B cell (primary cell): ENCODE measurements around the gene SPOP. TPM values are rescaled to one million over a fixed set of nuclear protein-coding genes. Genes with fewer than 3 reads are reported as not detected.

Source experiments
- ATAC-seq: fragments of 200-7000 bp; cut with Tn5 transposase; one replicate; pipeline ENCODE4 v1.10.0; 2021; ENCODE audit warnings: low read depth, mild to moderate bottlenecking, moderate number of reproducible peaks, moderate library complexity
- CTCF ChIA-PET: fragments of 350-600 bp; sonication (Branson Sonifier 250); formaldehyde crosslinking; loops from one replicate; lab custom pipeline; 2021; ENCODE audit warnings: antibody characterized with exemption, inconsistent platforms; lab: Charles Lee
- POLR2A ChIA-PET: fragments of 350-600 bp; sonication (Branson Sonifier 250); formaldehyde crosslinking; loops from one replicate; lab custom pipeline; 2021; ENCODE audit warnings: antibody characterized with exemption; lab: Charles Lee
- DNase-seq: peaks from one replicate; pipeline ENCODE4 v3.0.0; 2013
- H2AFZ ChIP-seq: 2 replicates; pipeline ENCODE4 v1.6.1; 2012; ENCODE audit warnings: mild to moderate bottlenecking, low read depth, low read length; ENCODE audit not compliant: insufficient read depth, poor library complexity, severe bottlenecking
- H3K27ac ChIP-seq, 2 donors: 1 replicate in 1 of 2; 2 replicates in 1 of 2; pipeline ENCODE4 v1.5.1; 2012 to 2013; ENCODE audit warnings: low read length in 2 of 2, mild to moderate bottlenecking in 2 of 2, moderate library complexity in 1 of 2
- H3K27me3 ChIP-seq, 4 experiments: fragments of 200-600 bp in 1 of 4; sonication (generic) in 1 of 4; replicated peaks in 1 of 4; 1 replicate in 2 of 4; 2 replicates in 2 of 4; pipeline versions ENCODE4 v1.6.1 to v1.7.0; 2013 to 2016; ENCODE audit warnings: low read length in 3 of 4, mild to moderate bottlenecking in 2 of 4, mixed read lengths in 1 of 4, moderate library complexity in 1 of 4; ENCODE audit not compliant: insufficient read depth in 4 of 4, control insufficient read depth in 3 of 4; ENCODE audit errors: control extremely low read depth in 1 of 4
- H3K36me3 ChIP-seq, 2 experiments: replicated peaks in 1 of 2; 1 replicate in 1 of 2; 2 replicates in 1 of 2; pipeline versions ENCODE4 v1.6.1 to v1.7.1; 2013; ENCODE audit warnings: low read length in 1 of 2; ENCODE audit not compliant: insufficient read depth in 2 of 2, control insufficient read depth in 1 of 2; ENCODE audit errors: control extremely low read depth in 1 of 2, extremely low read depth in 1 of 2
- H3K4me1 ChIP-seq, 2 donors: fragments of 200-600 bp in 1 of 2; sonication (generic) in 1 of 2; 1 replicate in 1 of 2; 2 replicates in 1 of 2; pipeline versions ENCODE4 v1.5.1 to v1.6.1; 2013 to 2017; ENCODE audit warnings: low read length in 2 of 2; ENCODE audit not compliant: control insufficient read depth in 2 of 2, insufficient read depth in 2 of 2
- H3K4me2 ChIP-seq: replicated peaks from 2 replicates; pipeline ENCODE3; 2012; ENCODE audit warnings: mild to moderate bottlenecking, low read depth, low read length; ENCODE audit not compliant: poor library complexity, severe bottlenecking
- H3K4me3 ChIP-seq, 5 experiments: fragments of 200-600 bp in 1 of 5; sonication (generic) in 1 of 5; 1 replicate in 3 of 5; 2 replicates in 2 of 5; pipeline versions ENCODE4 v1.5.1 to v1.7.0; 2011 to 2016; ENCODE audit warnings: low read length in 4 of 5, mild to moderate bottlenecking in 4 of 5, low read depth in 2 of 5, control low read depth in 1 of 5, moderate library complexity in 1 of 5; ENCODE audit not compliant: insufficient read depth in 1 of 5; ENCODE audit errors: control extremely low read depth in 1 of 5, extremely low read depth in 1 of 5
- H3K79me2 ChIP-seq: fragments of 200-600 bp; sonication (generic); one replicate; pipeline ENCODE4 v1.6.0; 2016; ENCODE audit warnings: low read length; ENCODE audit not compliant: control insufficient read depth, insufficient read depth
- H3K9ac ChIP-seq: fragments of 200-600 bp; sonication (generic); 2 replicates; pipeline ENCODE4 v1.6.1; 2017; ENCODE audit warnings: mild to moderate bottlenecking, low read length, moderate library complexity
- H3K9me3 ChIP-seq, 3 donors: one replicate each; pipeline versions ENCODE4 v1.6.1 to v1.7.1; 2013; ENCODE audit warnings: low read length in 2 of 3; ENCODE audit not compliant: control insufficient read depth in 2 of 3, insufficient read depth in 1 of 3; ENCODE audit errors: control extremely low read depth in 1 of 3
- H4K20me1 ChIP-seq: 2 replicates; pipeline ENCODE4 v1.6.0; 2012; ENCODE audit warnings: mild to moderate bottlenecking, low read length; ENCODE audit not compliant: insufficient read depth, control insufficient read depth, poor library complexity, severe bottlenecking
- H3K27ac Mint-ChIP-seq: one replicate; pipeline ENCODE4 v1.8.0; 2021; ENCODE audit warnings: mixed read lengths
- H3K27me3 Mint-ChIP-seq: one replicate; pipeline ENCODE4 v1.8.0; 2021; ENCODE audit warnings: mixed read lengths
- H3K4me1 Mint-ChIP-seq: one replicate; pipeline ENCODE4 v1.8.0; 2021; ENCODE audit warnings: mixed read lengths
- H3K4me3 Mint-ChIP-seq: one replicate; pipeline ENCODE4 v1.8.0; 2021; ENCODE audit warnings: mixed read lengths
- H3K9me3 Mint-ChIP-seq: one replicate; pipeline ENCODE4 v1.8.0; 2022; ENCODE audit warnings: mixed read lengths; ENCODE audit not compliant: insufficient read depth
- EZH2 ChIP-seq: IDR thresholded peaks from 2 replicates; pipeline ENCODE4 v1.6.1; 2012; ENCODE audit warnings: borderline replicate concordance, low read depth, mild to moderate bottlenecking, moderate library complexity, low read length; ENCODE audit not compliant: insufficient read depth, poor library complexity, severe bottlenecking
- WGBS: methylation state at CpG from one replicate; pipeline ENCODE4 v1.1.5; 2013; ENCODE audit warnings: missing lambda C conversion rate; ENCODE audit not compliant: insufficient coverage; 5-methylcytosine and 5-hydroxymethylcytosine counted together
- intact Hi-C: fragments of 100-400 bp; cut with micrococcal nuclease; formaldehyde crosslinking; loops from one replicate; pipeline ENCODE4 v1.10.0; 2022
- polyA minus RNA-seq: library from RNA; depleted of rRNA, polyadenylated mRNA; stranded (reverse); fragments of >200 nt; gene quantifications from 2 replicates; pipeline ENCODE4 v1.2.3, GENCODE V29; 2012
- polyA plus RNA-seq: library from polyadenylated mRNA; depleted of rRNA; stranded (reverse); fragments of >200 nt; gene quantifications from 2 replicates; pipeline ENCODE4 v1.2.3, GENCODE V29; 2012
- total RNA-seq, 2 donors: library from RNA; stranded (reverse); fragments of 120-200 nt in 1 of 2; gene quantifications; 1 replicate in 1 of 2; 2 replicates in 1 of 2; pipeline versions ENCODE4 v1.2.3 to v1.2.4, GENCODE V29; 2013 to 2022
- TF ChIP-seq, protein P1 (sequence below): fragments of 200-600 bp; IDR thresholded peaks from one replicate; pipeline ENCODE4 v1.8.0; 2022; ENCODE audit warnings: antibody characterized with exemption, mild to moderate bottlenecking

Gene SPOP
- total RNA-seq (72.1 and 79.2 TPM in 2 replicates), polyA plus RNA-seq (27.0 and 50.5 TPM in 2 replicates), polyA minus RNA-seq (61.7 and 72.6 TPM in 2 replicates)
- 89.1 TPM for total RNA-seq (2013)

DNA sequence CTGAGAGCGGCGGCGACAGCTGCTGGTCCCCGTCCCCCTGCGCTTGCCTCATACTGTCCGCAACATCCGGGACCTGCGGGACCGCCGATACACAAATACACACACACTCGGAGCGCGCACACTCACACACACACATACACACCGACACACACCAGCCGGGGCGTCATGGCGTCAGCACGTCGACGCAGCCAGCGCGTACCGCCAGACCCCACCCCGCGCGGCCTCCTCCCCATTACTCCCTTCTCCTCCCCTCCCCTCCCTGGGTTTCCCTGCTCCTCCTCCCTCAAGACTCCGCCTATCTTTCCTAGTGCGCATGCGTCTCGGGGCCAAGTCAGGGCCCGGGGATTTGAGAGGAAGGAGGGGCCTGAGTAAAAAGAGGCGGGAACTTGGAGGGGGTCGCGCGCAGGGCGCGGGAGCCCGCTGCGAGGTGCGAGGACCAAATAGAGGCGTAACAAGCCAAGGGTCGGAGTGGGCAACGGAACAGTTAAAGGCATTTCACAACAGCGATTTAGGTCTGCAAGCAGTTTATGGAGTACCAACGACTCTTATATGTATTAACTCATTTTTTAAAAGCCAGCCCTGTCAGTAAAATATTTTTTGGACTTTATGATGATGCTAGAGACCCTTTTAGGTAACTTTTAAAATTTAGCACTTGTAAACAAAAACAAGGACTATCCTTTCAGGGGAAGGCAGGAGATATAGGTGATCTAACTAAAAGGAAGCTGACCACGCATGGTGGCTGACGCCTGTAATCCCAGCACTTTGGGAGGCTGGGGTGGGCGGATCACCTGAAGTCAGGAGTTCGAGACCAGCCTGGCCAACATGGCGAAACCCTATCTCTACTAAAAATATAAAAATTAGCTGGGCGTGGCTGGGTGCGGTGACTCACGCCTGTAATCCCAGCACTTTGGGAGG, at the start of gene SPOP:
TSS of gene SPOP (minus strand) at position 165 of the 915 bp plus-strand sequence. CDS start 55,287 bp downstream, outside the sequence.
- TF ChIP-seq, protein P1, sequence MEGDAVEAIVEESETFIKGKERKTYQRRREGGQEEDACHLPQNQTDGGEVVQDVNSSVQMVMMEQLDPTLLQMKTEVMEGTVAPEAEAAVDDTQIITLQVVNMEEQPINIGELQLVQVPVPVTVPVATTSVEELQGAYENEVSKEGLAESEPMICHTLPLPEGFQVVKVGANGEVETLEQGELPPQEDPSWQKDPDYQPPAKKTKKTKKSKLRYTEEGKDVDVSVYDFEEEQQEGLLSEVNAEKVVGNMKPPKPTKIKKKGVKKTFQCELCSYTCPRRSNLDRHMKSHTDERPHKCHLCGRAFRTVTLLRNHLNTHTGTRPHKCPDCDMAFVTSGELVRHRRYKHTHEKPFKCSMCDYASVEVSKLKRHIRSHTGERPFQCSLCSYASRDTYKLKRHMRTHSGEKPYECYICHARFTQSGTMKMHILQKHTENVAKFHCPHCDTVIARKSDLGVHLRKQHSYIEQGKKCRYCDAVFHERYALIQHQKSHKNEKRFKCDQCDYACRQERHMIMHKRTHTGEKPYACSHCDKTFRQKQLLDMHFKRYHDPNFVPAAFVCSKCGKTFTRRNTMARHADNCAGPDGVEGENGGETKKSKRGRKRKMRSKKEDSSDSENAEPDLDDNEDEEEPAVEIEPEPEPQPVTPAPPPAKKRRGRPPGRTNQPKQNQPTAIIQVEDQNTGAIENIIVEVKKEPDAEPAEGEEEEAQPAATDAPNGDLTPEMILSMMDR = no peak
- no peak for TF ChIP-seq EZH2
- ChIA-PET CTCF (interaction anchor here (0.7 to 1.7 kb wide), 4 partner anchors 17 to 110 kb away, joined by 3 to 5 read pairs (median 4); partner anchors contain the start of gene SLC35B1), POLR2A (interaction anchor here (0.8 to 1.2 kb wide), 5 partner anchors 29 to 1188 kb away, joined by 3 to 12 read pairs (median 5); partner anchors contain the start of genes SLC35B1 and TOB1)
- 1% methylated on average over 35 of the region's 53 CpGs for WGBS
- peaks cover 4 to 19% of the 10 kb centered on the region in 2 experiments for H3K36me3 ChIP-seq
- intact Hi-C loops = loop anchor here (1.0 to 10.0 kb wide), 8 partner anchors 17 to 483 kb away; partner anchors contain the start of genes KAT7, NGFR, PHB1 and ZNF652
- peak within 1 kb of the TSS; percentile 99 for H3K9ac ChIP-seq
- DNase-seq (peak; percentile 99), ATAC-seq (peak; percentile 91)
- Mint-ChIP-seq H3K9me3 (no peaks in the 10 kb centered on the region), H3K27ac (peak within 1 kb of the TSS; percentile 99), H3K27me3 (no peaks in the 10 kb centered on the region), H3K4me1 (peaks cover 43% of the 10 kb centered on the region), H3K4me3 (peak within 1 kb of the TSS; percentile 94)
- H4K20me1 ChIP-seq = no peaks in the 10 kb centered on the region
- peak within 1 kb of the TSS; percentile 81 for H3K4me2 ChIP-seq
- H2AFZ ChIP-seq = peak within 1 kb of the TSS; percentile 68
- H3K9me3 ChIP-seq = peaks cover 0 to 3% (median 0%) of the 10 kb centered on the region in 3 donors
- no peaks in the 10 kb centered on the region for H3K27me3 ChIP-seq
- peak within 1 kb of the TSS; percentile 98 to 99 for H3K27ac ChIP-seq
- peaks cover 31 to 33% of the 10 kb centered on the region in 2 donors for H3K4me1 ChIP-seq
- H3K4me3 ChIP-seq = peak within 1 kb of the TSS; percentile 73 to 97 (median 87)
- H3K79me2 ChIP-seq = peaks cover 33% of the 10 kb centered on the region
